HuH-7.5 (cell line): ENCODE results near the gene ABCA10.
"Not testable (repeated sequence)": the region's sequence is repeated elsewhere in the genome, so short reads cannot be mapped to it uniquely, and the experiment has no call there.

Experiments
- DNase-seq: peaks from one replicate; pipeline ENCODE4 v3.0.0; 2011; ENCODE audit warnings: low spot score

ABCA10 gene

GRCh38 chr17:69228576-69228975 is at the start of gene ABCA10:
Gene ABCA10 (minus strand): TSS chr17:69228824. CDS start chr17:69225358, 3,466 bp downstream.
- no peak for DNase-seq

- DNase-seq: not testable (repeated sequence)
Measured at GRCh38 chr17:69276279-69276678, 47.7 kb upstream of the ABCA10 start.

GRCh38 chr17:69275751-69276150 is 47.1 kb upstream of the ABCA10 start:
- DNase-seq: no peak

- no peak for DNase-seq
Measured at GRCh38 chr17:69271023-69271422, 42.4 kb upstream of the ABCA10 start.

GRCh38 chr17:69269131-69269998 is 40.7 kb upstream of the ABCA10 start:
- DNase-seq: no peak

- no peak for DNase-seq
Measured at GRCh38 chr17:69268543-69269014, 40.0 kb upstream of the ABCA10 start.

- no peak for DNase-seq
Measured at GRCh38 chr17:69267219-69267618, 38.6 kb upstream of the ABCA10 start.

GRCh38 chr17:69265873-69266272 is 37.2 kb upstream of the ABCA10 start:
- no peak for DNase-seq

GRCh38 chr17:69254187-69254586 is 25.6 kb upstream of the ABCA10 start:
- DNase-seq: no peak

GRCh38 chr17:69250641-69251040 is 22.0 kb upstream of the ABCA10 start:
- no peak for DNase-seq

- no peak for DNase-seq
Measured at GRCh38 chr17:69246726-69247375, 18.2 kb upstream of the ABCA10 start.

- no peak for DNase-seq
Measured at GRCh38 chr17:69246202-69246601, 17.6 kb upstream of the ABCA10 start.

- no peak for DNase-seq
Measured at GRCh38 chr17:69245617-69246016, 17.0 kb upstream of the ABCA10 start.

- no peak for DNase-seq
Measured at GRCh38 chr17:69239611-69240600, 11.3 kb upstream of the ABCA10 start.

- no peak for DNase-seq
Measured at GRCh38 chr17:69236946-69237345, 8.3 kb upstream of the ABCA10 start.

- no peak for DNase-seq
Measured at GRCh38 chr17:69236464-69236863, 7.8 kb upstream of the ABCA10 start.

GRCh38 chr17:69235338-69236058 is 6.9 kb upstream of the ABCA10 start:
- DNase-seq: peak; percentile 41

GRCh38 chr17:69232650-69233049 is 4.0 kb upstream of the ABCA10 start:
- no peak for DNase-seq

- DNase-seq: no peak
Measured at GRCh38 chr17:69231521-69231920, 2.9 kb upstream of the ABCA10 start.

GRCh38 chr17:69230939-69231338 is 2.3 kb upstream of the ABCA10 start:
- DNase-seq: no peak

GRCh38 chr17:69228018-69228417 is 606 bp downstream of the ABCA10 start:
- no peak for DNase-seq
